ENCODE measurements around the gene SUSD3.

- no peak for TF ChIP-seq CTCF (IDR thresholded peaks at IDR 0.05; ENCODE audit: low read depth, low read length, poor library complexity, severe bottlenecking)
- no peak for TF ChIP-seq EZH2phosphoT487 (IDR thresholded peaks at IDR 0.05; ENCODE audit: borderline replicate concordance, low read length)
These were observed 28.1 kb downstream of the SUSD3 start for GRCh38 chr9:93086447-93087224.
